HepG2 (cell line): ENCODE results near the gene JKAMP. TPM values are rescaled to one million over a fixed set of nuclear protein-coding genes. Genes with fewer than 3 reads are reported as not detected.

Experiments used
- ATAC-seq: fragments of 200-7000 bp; cut with Tn5 transposase; 3 replicates; pipeline ENCODE4 v1.9.1; 2020; ENCODE audit warnings: mild to moderate bottlenecking, moderate library complexity
- BruUV-seq: library from RNA; stranded (reverse); fragments of 400-500 nt; replicated peaks from 2 replicates; lab custom pipeline; 2021; lab: Mats Ljungman, UMichigan
- CTCF ChIA-PET: fragments of 300-600 bp; formaldehyde crosslinking; extraction: SDS; loops from one replicate; lab custom pipeline; 2021; ENCODE audit warnings: low total read pairs, inconsistent platforms, low intra/inter-chr PET ratio; lab: Yijun Ruan, JAX
- POLR2A ChIA-PET: fragments of 350-600 bp; sonication (Branson Sonifier 250); formaldehyde crosslinking; loops from one replicate; lab custom pipeline; 2020; ENCODE audit warnings: antibody characterized with exemption, inconsistent platforms; lab: Yijun Ruan, JAX
- DNase-seq: peaks from one replicate; pipeline ENCODE4 v3.0.0-alpha.2; 2015; ENCODE audit warnings: low spot score
- FAIRE-seq: peaks from 3 replicates; lab custom pipeline; 2011; peaks lifted over from hg19 to GRCh38; lab: Jason Lieb, UNC
- H2AFZ ChIP-seq: one replicate; pipeline ENCODE4 v1.6.1; 2011; ENCODE audit warnings: low read length, inconsistent platforms
- H3K27ac ChIP-seq: fragments of 300-600 bp; 3 replicates; pipeline ENCODE4 v1.8.0; 2011; ENCODE audit warnings: mixed run types, mild to moderate bottlenecking, mixed read lengths, low read length, inconsistent platforms; ENCODE audit not compliant: insufficient read depth; ENCODE audit errors: extremely low read length
- H3K27me3 ChIP-seq, 2 experiments: fragments of 200-600 bp in 1 of 2; 2 replicates in 1 of 2; 3 replicates in 1 of 2; pipeline versions ENCODE4 v1.6.0 to v1.8.0; 2011; ENCODE audit warnings: low read length in 2 of 2, mild to moderate bottlenecking in 2 of 2, moderate library complexity in 2 of 2, inconsistent platforms in 1 of 2; ENCODE audit not compliant: insufficient read depth in 2 of 2, control insufficient read depth in 1 of 2
- H3K36me3 ChIP-seq, 2 experiments: fragments of 200-600 bp in 1 of 2; replicated peaks in 1 of 2; 2 replicates in 1 of 2; 3 replicates in 1 of 2; pipeline versions ENCODE4 v1.5.1 to v1.8.0; 2011; ENCODE audit warnings: low read length in 2 of 2, inconsistent platforms in 1 of 2; ENCODE audit not compliant: insufficient read depth in 2 of 2, control insufficient read depth in 1 of 2
- H3K4me1 ChIP-seq: 2 replicates; pipeline ENCODE4 v1.5.1; 2012; ENCODE audit warnings: low read length, inconsistent platforms; ENCODE audit not compliant: insufficient read depth
- H3K4me2 ChIP-seq: 2 replicates; pipeline ENCODE4 v1.6.0; 2011; ENCODE audit warnings: low read depth, low read length, inconsistent platforms
- H3K4me3 ChIP-seq, 3 experiments: fragments of 200-600 bp in 1 of 3; sonication (generic), shearing (Covaris generic) in 1 of 3; replicated peaks in 1 of 3; 2 replicates each; pipeline ENCODE4 v1.5.1; 2011 to 2016; ENCODE audit warnings: low read length in 3 of 3, inconsistent platforms in 2 of 3, low read depth in 2 of 3, mild to moderate bottlenecking in 2 of 3, control low read depth in 1 of 3, mixed read lengths in 1 of 3; ENCODE audit not compliant: insufficient read depth in 1 of 3
- H3K79me2 ChIP-seq: one replicate; pipeline ENCODE4 v1.6.1; 2011; ENCODE audit warnings: low read length, inconsistent platforms; ENCODE audit not compliant: insufficient read depth
- H3K9ac ChIP-seq: 2 replicates; pipeline ENCODE4 v1.6.0; 2011; ENCODE audit warnings: mild to moderate bottlenecking, low read depth, low read length, inconsistent platforms; ENCODE audit not compliant: insufficient read depth
- H3K9me3 ChIP-seq: 2 replicates; pipeline ENCODE4 v1.5.1; 2012; ENCODE audit warnings: mild to moderate bottlenecking, low read length
- H4K20me1 ChIP-seq: 2 replicates; pipeline ENCODE4 v1.6.0; 2011; ENCODE audit warnings: inconsistent platforms, mild to moderate bottlenecking, low read length, moderate library complexity; ENCODE audit not compliant: insufficient read depth
- WGBS: methylation state at CpG from one replicate; pipeline ENCODE4 v1.1.6; 2017; ENCODE audit warnings: low lambda C conversion rate; 5-methylcytosine and 5-hydroxymethylcytosine counted together
- in situ Hi-C: cut with HindIII; loops from 2 replicates; pipeline ENCODE4 v1.10.0; 2017; ENCODE audit warnings: low pct_unique_long_range_greater_than_20kb; ENCODE audit not compliant: extremely low pct_ligation_motif_present
- intact Hi-C: fragments of 100-400 bp; cut with micrococcal nuclease; formaldehyde crosslinking; loops from one replicate; pipeline ENCODE4 v1.10.0; 2022; ENCODE audit not compliant: unreplicated experiment
- polyA plus RNA-seq, 8 experiments: library from polyadenylated mRNA; depleted of rRNA in 3 of 8; stranded (reverse) in 7 of 8; unstranded in 1 of 8; fragments of >200 nt; fragmentation: Illumina TruSeq in 4 of 8; extraction: Trizol in 4 of 8; gene quantifications; 2 replicates each; pipeline versions ENCODE4 v1.2.1 to v1.2.3, GENCODE V29; 2011 to 2016; ENCODE audit warnings: low read depth in 4 of 8, missing spikeins in 1 of 8, mixed read lengths in 1 of 8; ENCODE audit not compliant: insufficient read depth in 1 of 8
- total RNA-seq, 5 experiments: library from RNA; depleted of rRNA; stranded (reverse); fragments of >200 nt; fragmentation: Illumina TruSeq; extraction: Trizol; gene quantifications; 2 replicates each; pipeline ENCODE4 v1.2.3, GENCODE V29; 2016; ENCODE audit warnings: low read depth in 1 of 5
- TF ChIP-seq, protein P1 (sequence below): sonication (generic); formaldehyde crosslinking; IDR thresholded peaks from 2 replicates; pipeline ENCODE4 v1.9.0; 2021; ENCODE audit warnings: mild to moderate bottlenecking, missing genetic modification reagents

Gene JKAMP
- total and polyA plus RNA-seq, 2 of the 13 experiments (the other 11 are each of a cell fraction or from before 2014, with no cell fraction given) = 56.4 to 135 TPM

DNA sequence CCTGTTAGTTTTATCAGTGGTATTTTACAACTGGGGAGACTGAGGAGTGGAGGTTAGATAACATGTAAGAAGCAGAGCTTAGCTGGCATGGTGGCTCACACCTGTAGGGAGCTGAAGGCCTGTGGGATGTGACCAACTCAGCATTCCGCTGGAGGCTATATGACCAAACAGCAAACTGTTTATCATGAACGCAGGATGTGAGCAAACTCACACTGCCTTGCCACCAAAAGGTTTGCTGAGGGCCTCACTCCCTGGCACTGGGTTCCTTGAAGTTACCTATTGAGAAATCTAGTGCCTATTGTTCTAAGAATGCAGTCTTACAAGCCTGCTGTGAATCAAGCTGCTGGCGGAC is 23.4 kb downstream of the JKAMP start:
- H3K4me3 ChIP-seq = no peak overlapping the region
- no peak overlapping the region for H3K9ac ChIP-seq
- peak overlapping the region; percentile 25 for H3K4me2 ChIP-seq
- H3K27me3 ChIP-seq = no peaks in the 10 kb centered on the region
- in situ Hi-C loops (loop anchor here (10.0 to 25.0 kb wide), 2 partner anchors 77 to 680 kb away; no protein-coding TSS in a partner anchor), intact Hi-C loops (loop anchor here (1.0 to 10.0 kb wide), 2 partner anchors 69 to 387 kb away; partner anchors contain the start of gene CCDC175)
- peaks cover 30% of the 10 kb centered on the region for H3K4me1 ChIP-seq
- no peak overlapping the region for H3K27ac ChIP-seq
- peak; percentile 26; the same call in 2 of the 3 replicates for ATAC-seq
- TF ChIP-seq, protein P1, sequence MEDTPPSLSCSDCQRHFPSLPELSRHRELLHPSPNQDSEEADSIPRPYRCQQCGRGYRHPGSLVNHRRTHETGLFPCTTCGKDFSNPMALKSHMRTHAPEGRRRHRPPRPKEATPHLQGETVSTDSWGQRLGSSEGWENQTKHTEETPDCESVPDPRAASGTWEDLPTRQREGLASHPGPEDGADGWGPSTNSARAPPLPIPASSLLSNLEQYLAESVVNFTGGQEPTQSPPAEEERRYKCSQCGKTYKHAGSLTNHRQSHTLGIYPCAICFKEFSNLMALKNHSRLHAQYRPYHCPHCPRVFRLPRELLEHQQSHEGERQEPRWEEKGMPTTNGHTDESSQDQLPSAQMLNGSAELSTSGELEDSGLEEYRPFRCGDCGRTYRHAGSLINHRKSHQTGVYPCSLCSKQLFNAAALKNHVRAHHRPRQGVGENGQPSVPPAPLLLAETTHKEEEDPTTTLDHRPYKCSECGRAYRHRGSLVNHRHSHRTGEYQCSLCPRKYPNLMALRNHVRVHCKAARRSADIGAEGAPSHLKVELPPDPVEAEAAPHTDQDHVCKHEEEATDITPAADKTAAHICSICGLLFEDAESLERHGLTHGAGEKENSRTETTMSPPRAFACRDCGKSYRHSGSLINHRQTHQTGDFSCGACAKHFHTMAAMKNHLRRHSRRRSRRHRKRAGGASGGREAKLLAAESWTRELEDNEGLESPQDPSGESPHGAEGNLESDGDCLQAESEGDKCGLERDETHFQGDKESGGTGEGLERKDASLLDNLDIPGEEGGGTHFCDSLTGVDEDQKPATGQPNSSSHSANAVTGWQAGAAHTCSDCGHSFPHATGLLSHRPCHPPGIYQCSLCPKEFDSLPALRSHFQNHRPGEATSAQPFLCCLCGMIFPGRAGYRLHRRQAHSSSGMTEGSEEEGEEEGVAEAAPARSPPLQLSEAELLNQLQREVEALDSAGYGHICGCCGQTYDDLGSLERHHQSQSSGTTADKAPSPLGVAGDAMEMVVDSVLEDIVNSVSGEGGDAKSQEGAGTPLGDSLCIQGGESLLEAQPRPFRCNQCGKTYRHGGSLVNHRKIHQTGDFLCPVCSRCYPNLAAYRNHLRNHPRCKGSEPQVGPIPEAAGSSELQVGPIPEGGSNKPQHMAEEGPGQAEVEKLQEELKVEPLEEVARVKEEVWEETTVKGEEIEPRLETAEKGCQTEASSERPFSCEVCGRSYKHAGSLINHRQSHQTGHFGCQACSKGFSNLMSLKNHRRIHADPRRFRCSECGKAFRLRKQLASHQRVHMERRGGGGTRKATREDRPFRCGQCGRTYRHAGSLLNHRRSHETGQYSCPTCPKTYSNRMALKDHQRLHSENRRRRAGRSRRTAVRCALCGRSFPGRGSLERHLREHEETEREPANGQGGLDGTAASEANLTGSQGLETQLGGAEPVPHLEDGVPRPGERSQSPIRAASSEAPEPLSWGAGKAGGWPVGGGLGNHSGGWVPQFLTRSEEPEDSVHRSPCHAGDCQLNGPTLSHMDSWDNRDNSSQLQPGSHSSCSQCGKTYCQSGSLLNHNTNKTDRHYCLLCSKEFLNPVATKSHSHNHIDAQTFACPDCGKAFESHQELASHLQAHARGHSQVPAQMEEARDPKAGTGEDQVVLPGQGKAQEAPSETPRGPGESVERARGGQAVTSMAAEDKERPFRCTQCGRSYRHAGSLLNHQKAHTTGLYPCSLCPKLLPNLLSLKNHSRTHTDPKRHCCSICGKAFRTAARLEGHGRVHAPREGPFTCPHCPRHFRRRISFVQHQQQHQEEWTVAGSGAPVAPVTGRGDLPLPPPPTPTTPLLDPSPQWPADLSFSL (CRISPR knock-in tag) = no peak
- H4K20me1 ChIP-seq = no peaks in the 10 kb centered on the region
- ChIA-PET POLR2A (no interaction called here), CTCF (no interaction called here)
- DNase-seq = no peak
- H3K79me2 ChIP-seq = no peaks in the 10 kb centered on the region
- no peaks in the 10 kb centered on the region for H3K9me3 ChIP-seq
- no peak overlapping the region for H2AFZ ChIP-seq
- BruUV-seq = no TSS peak
- FAIRE-seq = no peak
- WGBS = 41% methylated on average over 3 of the region's 3 CpGs
- 0 out of 5 replicates have a peak, but pooled peaks cover 0 to 2% of the 10 kb centered on the region in 2 experiments for H3K36me3 ChIP-seq
